ENCODE results near the gene MIR17HG.

GRCh38 chr13:91375116-91375729, 27.7 kb downstream of the MIR17HG start:
- TF ChIP-seq CTCF (conservative IDR thresholded peaks at IDR 0.05): peak; percentile 52; the same call in 1 of the 2 replicates
- TF ChIP-seq EZH2 (IDR thresholded peaks at IDR 0.05; ENCODE audit: low read depth): no peak
